HepG2 (cell line): ENCODE measurements around the gene SLC27A3. TPM values are rescaled to one million over a fixed set of nuclear protein-coding genes. Genes with fewer than 3 reads are reported as not detected.

Source experiments
- AKAP8 ChIP-seq: sonication (generic); formaldehyde crosslinking; IDR thresholded peaks from 2 replicates; pipeline ENCODE4 v1.5.1; 2020; ENCODE audit warnings: mild to moderate bottlenecking, missing genetic modification reagents
- ARID2 ChIP-seq: sonication (generic); formaldehyde crosslinking; IDR thresholded peaks from 2 replicates; pipeline ENCODE4 v1.8.1; 2022; ENCODE audit warnings: mild to moderate bottlenecking, missing genetic modification reagents, borderline replicate concordance
- BRCA1 ChIP-seq: sonication (generic); formaldehyde crosslinking; IDR thresholded peaks from 2 replicates; pipeline ENCODE4 v1.4.0; 2020; ENCODE audit warnings: missing genetic modification reagents
- DR1 ChIP-seq: sonication (generic); formaldehyde crosslinking; IDR thresholded peaks from 2 replicates; pipeline ENCODE4 v1.8.0; 2021; ENCODE audit warnings: mild to moderate bottlenecking, missing genetic modification reagents, inconsistent platforms
- FOXK2 ChIP-seq: fragments of 450-650 bp; IDR thresholded peaks from 2 replicates; pipeline ENCODE4 v1.6.1; 2016
- HOXA3 ChIP-seq: sonication (generic); formaldehyde crosslinking; IDR thresholded peaks from 2 replicates; pipeline ENCODE4 v1.5.0; 2020; ENCODE audit warnings: missing genetic modification reagents
- MEIS1 ChIP-seq: sonication (generic); formaldehyde crosslinking; IDR thresholded peaks from 2 replicates; pipeline ENCODE4 v1.9.0; 2021; ENCODE audit warnings: mild to moderate bottlenecking, missing genetic modification reagents, moderate library complexity, borderline replicate concordance
- NFATC3 ChIP-seq: sonication (generic); formaldehyde crosslinking; IDR thresholded peaks from 2 replicates; pipeline ENCODE4 v1.5.1; 2020; ENCODE audit warnings: mild to moderate bottlenecking, missing genetic modification reagents
- NFIB ChIP-seq: sonication (generic); formaldehyde crosslinking; IDR thresholded peaks from 2 replicates; pipeline ENCODE4 v1.9.0; 2021; ENCODE audit warnings: missing genetic modification reagents, mild to moderate bottlenecking, borderline replicate concordance
- PCBP1 ChIP-seq: fragments of 200-400 bp; formaldehyde crosslinking; IDR thresholded peaks from 2 replicates; pipeline ENCODE4 v1.6.1; 2017; ENCODE audit warnings: mild to moderate bottlenecking, low read depth, low read length, borderline replicate concordance
- RCOR2 ChIP-seq: IDR thresholded peaks from 2 replicates; pipeline ENCODE4 v1.6.1; 2016; ENCODE audit warnings: missing biosample characterization, missing genetic modification reagents
- RNF2 ChIP-seq: fragments of 450-650 bp; conservative IDR thresholded peaks from 2 replicates; pipeline ENCODE4 v1.6.1; 2016; ENCODE audit warnings: low read depth
- SNAPC2 ChIP-seq: sonication (generic); formaldehyde crosslinking; IDR thresholded peaks from 2 replicates; pipeline ENCODE4 v1.8.1; 2022; ENCODE audit warnings: mild to moderate bottlenecking, missing genetic modification reagents
- SOX6 ChIP-seq, 2 experiments: fragments of 450-650 bp in 1 of 2; sonication (generic) in 1 of 2; formaldehyde crosslinking in 1 of 2; IDR thresholded peaks; 2 replicates each; pipeline versions ENCODE4 v1.4.0 to v1.6.1; 2017 to 2020; ENCODE audit warnings: antibody characterized with exemption in 1 of 2, mild to moderate bottlenecking in 1 of 2, missing genetic modification reagents in 1 of 2
- SP140L ChIP-seq: sonication (generic); formaldehyde crosslinking; IDR thresholded peaks from 2 replicates; pipeline ENCODE4 v1.4.0; 2020; ENCODE audit warnings: missing genetic modification reagents, borderline replicate concordance
- WIZ ChIP-seq: sonication (generic); formaldehyde crosslinking; IDR thresholded peaks from 2 replicates; pipeline ENCODE4 v1.5.1; 2020; ENCODE audit warnings: mild to moderate bottlenecking, missing genetic modification reagents
- ZNF317 ChIP-seq: sonication (generic); formaldehyde crosslinking; IDR thresholded peaks from 2 replicates; pipeline ENCODE4 v1.5.0; 2020; ENCODE audit warnings: mild to moderate bottlenecking, missing genetic modification reagents
- ZNF550 ChIP-seq: sonication (generic); formaldehyde crosslinking; IDR thresholded peaks from 2 replicates; pipeline ENCODE4 v1.4.0; 2020; ENCODE audit warnings: mild to moderate bottlenecking, missing genetic modification reagents, borderline replicate concordance
- ZNF615 ChIP-seq: sonication (generic); formaldehyde crosslinking; IDR thresholded peaks from 2 replicates; pipeline ENCODE4 v1.5.0; 2020; ENCODE audit warnings: mild to moderate bottlenecking, missing genetic modification reagents, borderline replicate concordance
- ZNF768 ChIP-seq: sonication (generic); formaldehyde crosslinking; IDR thresholded peaks from 2 replicates; pipeline ENCODE4 v1.4.0; 2020; ENCODE audit warnings: missing genetic modification reagents
- ZSCAN30 ChIP-seq: sonication (generic); formaldehyde crosslinking; IDR thresholded peaks from 2 replicates; pipeline ENCODE4 v1.5.0; 2020; ENCODE audit warnings: mild to moderate bottlenecking, missing genetic modification reagents
- polyA plus RNA-seq, 8 experiments: library from polyadenylated mRNA; depleted of rRNA in 3 of 8; stranded (reverse) in 7 of 8; unstranded in 1 of 8; fragments of >200 nt; fragmentation: Illumina TruSeq in 4 of 8; extraction: Trizol in 4 of 8; gene quantifications; 2 replicates each; pipeline versions ENCODE4 v1.2.1 to v1.2.3, GENCODE V29; 2011 to 2016; ENCODE audit warnings: low read depth in 4 of 8, missing spikeins in 1 of 8, mixed read lengths in 1 of 8; ENCODE audit not compliant: insufficient read depth in 1 of 8
- total RNA-seq, 5 experiments: library from RNA; depleted of rRNA; stranded (reverse); fragments of >200 nt; fragmentation: Illumina TruSeq; extraction: Trizol; gene quantifications; 2 replicates each; pipeline ENCODE4 v1.2.3, GENCODE V29; 2016; ENCODE audit warnings: low read depth in 1 of 5
- TF ChIP-seq, protein P1 (sequence below): sonication (generic); formaldehyde crosslinking; IDR thresholded peaks from 2 replicates; pipeline ENCODE4 v1.5.0; 2020; ENCODE audit warnings: mild to moderate bottlenecking, missing genetic modification reagents, borderline replicate concordance
- TF ChIP-seq, protein P2 (sequence below): sonication (generic); formaldehyde crosslinking; IDR thresholded peaks from 2 replicates; pipeline ENCODE4 v1.8.1; 2022; ENCODE audit warnings: mild to moderate bottlenecking, missing genetic modification reagents
- TF ChIP-seq, protein P3 (sequence below): sonication (generic); formaldehyde crosslinking; conservative IDR thresholded peaks from 2 replicates; pipeline ENCODE4 v1.4.0; 2020; ENCODE audit warnings: missing genetic modification reagents
- TF ChIP-seq, protein P4 (sequence below): sonication (generic); formaldehyde crosslinking; IDR thresholded peaks from 2 replicates; pipeline ENCODE4 v1.5.1; 2020; ENCODE audit warnings: missing genetic modification reagents, mild to moderate bottlenecking, borderline replicate concordance

SLC27A3 gene
- total and polyA plus RNA-seq, 2 of the 13 experiments (the other 11 are each of a cell fraction or from before 2014, with no cell fraction given): 4.3 to 10.3 TPM

DNA sequence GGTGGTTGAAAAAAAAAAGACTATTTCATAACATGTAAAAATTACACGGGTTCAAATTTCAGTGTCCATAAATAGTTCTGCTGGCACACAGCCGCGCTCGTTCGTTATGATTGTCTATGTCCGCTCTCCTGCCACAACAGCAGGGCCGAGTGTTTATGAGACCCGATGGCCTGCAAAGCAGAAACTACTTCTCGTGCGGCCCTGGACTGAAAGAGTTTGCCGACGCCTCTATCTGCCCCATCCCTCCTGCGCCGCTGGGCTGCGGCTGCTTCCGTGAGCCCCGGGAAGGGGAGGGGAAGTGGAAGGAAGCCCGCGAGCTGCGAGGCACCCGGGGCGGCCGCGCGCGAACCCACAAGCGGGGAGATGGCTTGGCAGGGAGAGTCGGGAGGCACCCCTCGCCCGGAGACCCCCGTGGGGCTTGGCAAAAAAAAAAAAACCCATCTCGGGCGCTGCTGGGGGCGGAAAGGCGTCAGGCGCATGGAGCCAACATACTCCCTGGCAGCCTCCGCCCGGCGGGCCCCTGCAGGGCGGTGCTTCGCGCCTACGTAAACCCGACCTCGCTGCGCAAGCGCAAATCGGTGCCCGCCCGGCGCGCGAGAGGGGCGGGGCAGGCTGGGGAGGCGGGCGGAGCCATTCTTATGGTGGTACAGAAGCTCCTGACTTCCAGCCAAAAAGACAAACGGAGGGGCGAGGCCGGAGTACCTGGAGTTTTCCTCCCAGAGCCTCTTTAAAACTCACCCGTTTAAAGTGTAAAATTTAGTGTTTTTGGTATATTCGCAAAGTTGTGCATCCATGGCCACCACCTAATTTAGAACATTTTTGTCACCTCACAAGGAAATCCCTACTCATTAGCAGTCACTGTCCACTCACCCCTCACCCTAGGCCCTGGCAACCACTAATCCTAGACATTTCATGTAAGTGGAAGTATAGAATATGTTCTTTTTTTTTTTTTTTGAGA, 8.3 kb downstream of the SLC27A3 start (continued):
- TF ChIP-seq, protein P1, sequence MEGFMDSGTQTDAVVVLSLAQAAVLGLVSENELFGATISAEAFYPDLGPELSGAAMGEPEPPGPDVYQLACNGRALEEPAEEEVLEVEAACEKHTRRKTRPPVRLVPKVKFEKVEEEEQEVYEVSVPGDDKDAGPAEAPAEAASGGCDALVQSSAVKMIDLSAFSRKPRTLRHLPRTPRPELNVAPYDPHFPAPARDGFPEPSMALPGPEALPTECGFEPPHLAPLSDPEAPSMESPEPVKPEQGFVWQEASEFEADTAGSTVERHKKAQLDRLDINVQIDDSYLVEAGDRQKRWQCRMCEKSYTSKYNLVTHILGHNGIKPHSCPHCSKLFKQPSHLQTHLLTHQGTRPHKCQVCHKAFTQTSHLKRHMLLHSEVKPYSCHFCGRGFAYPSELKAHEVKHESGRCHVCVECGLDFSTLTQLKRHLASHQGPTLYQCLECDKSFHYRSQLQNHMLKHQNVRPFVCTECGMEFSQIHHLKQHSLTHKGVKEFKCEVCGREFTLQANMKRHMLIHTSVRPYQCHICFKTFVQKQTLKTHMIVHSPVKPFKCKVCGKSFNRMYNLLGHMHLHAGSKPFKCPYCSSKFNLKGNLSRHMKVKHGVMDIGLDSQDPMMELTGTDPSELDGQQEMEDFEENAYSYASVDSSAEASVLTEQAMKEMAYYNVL: peak; percentile 55; the same call in 1 of the 2 replicates
- peak; percentile 63 for TF ChIP-seq HOXA3
- TF ChIP-seq AKAP8 (CRISPR knock-in tag): no peak
- TF ChIP-seq BRCA1: peak; percentile 62; the same call in 1 of the 2 replicates
- no peak for TF ChIP-seq ZSCAN30 (CRISPR knock-in tag)
- TF ChIP-seq ZNF768: peak; percentile 69
- peak; percentile 91; the same call in 1 of the 2 replicates for TF ChIP-seq NFATC3
- peak; percentile 88 for TF ChIP-seq RNF2
- TF ChIP-seq ZNF615 (CRISPR knock-in tag): no peak
- TF ChIP-seq NFIB (CRISPR knock-in tag): no peak
- TF ChIP-seq ARID2 (CRISPR knock-in tag): peak; percentile 94
- TF ChIP-seq MEIS1 (CRISPR knock-in tag): no peak
- no peak for TF ChIP-seq PCBP1
- TF ChIP-seq, protein P2, sequence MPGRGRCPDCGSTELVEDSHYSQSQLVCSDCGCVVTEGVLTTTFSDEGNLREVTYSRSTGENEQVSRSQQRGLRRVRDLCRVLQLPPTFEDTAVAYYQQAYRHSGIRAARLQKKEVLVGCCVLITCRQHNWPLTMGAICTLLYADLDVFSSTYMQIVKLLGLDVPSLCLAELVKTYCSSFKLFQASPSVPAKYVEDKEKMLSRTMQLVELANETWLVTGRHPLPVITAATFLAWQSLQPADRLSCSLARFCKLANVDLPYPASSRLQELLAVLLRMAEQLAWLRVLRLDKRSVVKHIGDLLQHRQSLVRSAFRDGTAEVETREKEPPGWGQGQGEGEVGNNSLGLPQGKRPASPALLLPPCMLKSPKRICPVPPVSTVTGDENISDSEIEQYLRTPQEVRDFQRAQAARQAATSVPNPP (CRISPR knock-in tag): peak; percentile 70; the same call in 1 of the 2 replicates
- peak; percentile 37; the same call in 1 of the 2 replicates for TF ChIP-seq DR1 (CRISPR knock-in tag)
- TF ChIP-seq, protein P3, sequence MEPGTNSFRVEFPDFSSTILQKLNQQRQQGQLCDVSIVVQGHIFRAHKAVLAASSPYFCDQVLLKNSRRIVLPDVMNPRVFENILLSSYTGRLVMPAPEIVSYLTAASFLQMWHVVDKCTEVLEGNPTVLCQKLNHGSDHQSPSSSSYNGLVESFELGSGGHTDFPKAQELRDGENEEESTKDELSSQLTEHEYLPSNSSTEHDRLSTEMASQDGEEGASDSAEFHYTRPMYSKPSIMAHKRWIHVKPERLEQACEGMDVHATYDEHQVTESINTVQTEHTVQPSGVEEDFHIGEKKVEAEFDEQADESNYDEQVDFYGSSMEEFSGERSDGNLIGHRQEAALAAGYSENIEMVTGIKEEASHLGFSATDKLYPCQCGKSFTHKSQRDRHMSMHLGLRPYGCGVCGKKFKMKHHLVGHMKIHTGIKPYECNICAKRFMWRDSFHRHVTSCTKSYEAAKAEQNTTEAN (CRISPR knock-in tag): 0 out of 2 replicates have a peak, but pooled peaks have one; percentile 57
- TF ChIP-seq ZNF550: no peak
- no peak for TF ChIP-seq RCOR2
- no peak for TF ChIP-seq SOX6 (IDR thresholded peaks at IDR 0.05)
- TF ChIP-seq SOX6 (CRISPR knock-in tag; IDR thresholded peaks at IDR 0.05): peak; percentile 62
- TF ChIP-seq, protein P4, sequence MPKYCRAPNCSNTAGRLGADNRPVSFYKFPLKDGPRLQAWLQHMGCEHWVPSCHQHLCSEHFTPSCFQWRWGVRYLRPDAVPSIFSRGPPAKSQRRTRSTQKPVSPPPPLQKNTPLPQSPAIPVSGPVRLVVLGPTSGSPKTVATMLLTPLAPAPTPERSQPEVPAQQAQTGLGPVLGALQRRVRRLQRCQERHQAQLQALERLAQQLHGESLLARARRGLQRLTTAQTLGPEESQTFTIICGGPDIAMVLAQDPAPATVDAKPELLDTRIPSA (CRISPR knock-in tag): no peak
- TF ChIP-seq SP140L (CRISPR knock-in tag): no peak
- peak; percentile 89; the same call in 1 of the 2 replicates for TF ChIP-seq SNAPC2 (CRISPR knock-in tag)
- no peak for TF ChIP-seq FOXK2
- TF ChIP-seq WIZ (CRISPR knock-in tag): no peak
- TF ChIP-seq ZNF317 (CRISPR knock-in tag): peak; percentile 86
